Fibroblast of lung (primary cell): ENCODE measurements around the gene ATP2B2. TPM values are rescaled to one million over a fixed set of nuclear protein-coding genes. Genes with fewer than 3 reads are reported as not detected.

Experiments
- DNase-seq, 2 donors: peaks; one replicate each; pipeline versions ENCODE4 v3.0.0 to v3.0.0-alpha.2; 2010; ENCODE audit warnings: low read depth in 2 of 2
- H2AFZ ChIP-seq: 2 replicates; pipeline ENCODE4 v1.5.1; 2012; ENCODE audit warnings: low read length, control low read depth, inconsistent platforms
- H3K27ac ChIP-seq: 2 replicates; pipeline ENCODE4 v1.5.1; 2011; ENCODE audit warnings: low read length, control low read depth; ENCODE audit not compliant: insufficient read depth
- H3K27me3 ChIP-seq: 2 replicates; pipeline ENCODE4 v1.5.1; 2011; ENCODE audit warnings: mild to moderate bottlenecking, low read length; ENCODE audit not compliant: control insufficient read depth, insufficient read depth
- H3K36me3 ChIP-seq: 2 replicates; pipeline ENCODE4 v1.5.1; 2011; ENCODE audit warnings: low read length; ENCODE audit not compliant: control insufficient read depth, insufficient read depth
- H3K4me1 ChIP-seq: 2 replicates; pipeline ENCODE4 v1.5.1; 2011; ENCODE audit warnings: low read length; ENCODE audit not compliant: control insufficient read depth, insufficient read depth; ENCODE audit errors: extremely low read depth
- H3K4me2 ChIP-seq: 2 replicates; pipeline ENCODE4 v1.5.1; 2011; ENCODE audit warnings: low read length, control low read depth; ENCODE audit not compliant: insufficient read depth; ENCODE audit errors: extremely low read depth
- H3K4me3 ChIP-seq, 4 experiments: fragments of 200-600 bp in 1 of 4; sonication (generic) in 1 of 4; replicated peaks in 1 of 4; 2 replicates each; pipeline ENCODE4 v1.5.1; 2011 to 2016; ENCODE audit warnings: low read length in 4 of 4, low read depth in 3 of 4, mild to moderate bottlenecking in 3 of 4, control low read depth in 2 of 4, inconsistent platforms in 1 of 4, mixed read lengths in 1 of 4; ENCODE audit not compliant: insufficient read depth in 1 of 4; ENCODE audit errors: control extremely low read depth in 1 of 4
- H3K79me2 ChIP-seq: 2 replicates; pipeline ENCODE4 v1.5.1; 2012; ENCODE audit warnings: mild to moderate bottlenecking, low read length, inconsistent platforms; ENCODE audit not compliant: control insufficient read depth, insufficient read depth
- H3K9ac ChIP-seq: 2 replicates; pipeline ENCODE4 v1.5.1; 2011; ENCODE audit warnings: mild to moderate bottlenecking, low read length, control low read depth; ENCODE audit not compliant: insufficient read depth
- H3K9me3 ChIP-seq: 2 replicates; pipeline ENCODE4 v1.5.1; 2012; ENCODE audit warnings: low read depth, low read length; ENCODE audit not compliant: control insufficient read depth, insufficient read depth
- H4K20me1 ChIP-seq: 2 replicates; pipeline ENCODE4 v1.5.1; 2011; ENCODE audit warnings: low read length; ENCODE audit not compliant: control insufficient read depth, insufficient read depth; ENCODE audit errors: extremely low read depth
- EZH2 ChIP-seq: IDR thresholded peaks from 2 replicates; pipeline ENCODE4 v1.5.1; 2012; ENCODE audit warnings: low read length, control low read depth, mild to moderate bottlenecking; ENCODE audit errors: missing control alignments
- polyA plus RNA-seq, 2 donors: library from polyadenylated mRNA; depleted of rRNA in 1 of 2; stranded (reverse) in 1 of 2; unstranded in 1 of 2; fragments of >200 nt; gene quantifications; 2 replicates each; pipeline ENCODE4 v1.2.1, GENCODE V29; 2011 to 2012; ENCODE audit warnings: missing spikeins in 1 of 2
- total RNA-seq: library from RNA; depleted of rRNA; stranded (reverse); fragments of >200 nt; gene quantifications from 2 replicates; pipeline ENCODE4 v1.2.1, GENCODE V29; 2014
- TF ChIP-seq, protein P1 (sequence below), 2 donors: IDR thresholded peaks in 1 of 2; conservative IDR thresholded peaks in 1 of 2; 1 replicate in 1 of 2; 2 replicates in 1 of 2; pipeline ENCODE4 v1.5.1; 2011 to 2012; ENCODE audit warnings: low read length in 2 of 2, control low read depth in 1 of 2, inconsistent platforms in 1 of 2, low read depth in 1 of 2, mild to moderate bottlenecking in 1 of 2

ATP2B2 gene
- total and polyA plus RNA-seq, 2 donors (not counting 1 experiment from before 2014, with no cell fraction given): not detected

DNA sequence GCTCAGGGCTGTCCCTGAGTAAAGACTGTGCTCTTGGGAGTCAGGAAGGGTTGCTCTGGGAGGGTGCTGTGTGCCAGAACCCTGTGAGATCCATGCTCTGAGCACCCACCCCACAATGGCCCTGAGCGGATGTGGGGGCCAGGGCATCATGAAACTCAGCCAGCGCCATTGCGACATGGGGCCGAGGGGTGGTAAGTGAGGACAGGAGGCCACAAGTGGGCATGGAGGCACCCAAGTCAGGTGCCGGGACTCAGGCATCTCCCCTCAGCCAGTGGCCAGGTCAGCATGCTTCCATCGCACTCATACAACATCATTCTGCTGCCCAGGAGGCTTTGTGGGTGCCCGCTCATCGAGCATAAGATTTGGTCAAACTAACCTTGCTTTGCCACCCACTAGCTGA lies 19.6 kb downstream of the ATP2B2 start:
- no peak overlapping the region for H3K9ac ChIP-seq
- no peak overlapping the region for H3K27ac ChIP-seq
- no peaks in the 10 kb centered on the region for H3K27me3 ChIP-seq
- no peak overlapping the region for H2AFZ ChIP-seq
- DNase-seq: no peak
- TF ChIP-seq, protein P1, sequence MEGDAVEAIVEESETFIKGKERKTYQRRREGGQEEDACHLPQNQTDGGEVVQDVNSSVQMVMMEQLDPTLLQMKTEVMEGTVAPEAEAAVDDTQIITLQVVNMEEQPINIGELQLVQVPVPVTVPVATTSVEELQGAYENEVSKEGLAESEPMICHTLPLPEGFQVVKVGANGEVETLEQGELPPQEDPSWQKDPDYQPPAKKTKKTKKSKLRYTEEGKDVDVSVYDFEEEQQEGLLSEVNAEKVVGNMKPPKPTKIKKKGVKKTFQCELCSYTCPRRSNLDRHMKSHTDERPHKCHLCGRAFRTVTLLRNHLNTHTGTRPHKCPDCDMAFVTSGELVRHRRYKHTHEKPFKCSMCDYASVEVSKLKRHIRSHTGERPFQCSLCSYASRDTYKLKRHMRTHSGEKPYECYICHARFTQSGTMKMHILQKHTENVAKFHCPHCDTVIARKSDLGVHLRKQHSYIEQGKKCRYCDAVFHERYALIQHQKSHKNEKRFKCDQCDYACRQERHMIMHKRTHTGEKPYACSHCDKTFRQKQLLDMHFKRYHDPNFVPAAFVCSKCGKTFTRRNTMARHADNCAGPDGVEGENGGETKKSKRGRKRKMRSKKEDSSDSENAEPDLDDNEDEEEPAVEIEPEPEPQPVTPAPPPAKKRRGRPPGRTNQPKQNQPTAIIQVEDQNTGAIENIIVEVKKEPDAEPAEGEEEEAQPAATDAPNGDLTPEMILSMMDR (conservative IDR thresholded peaks at IDR 0.05 in 1 of 2, IDR thresholded peaks at IDR 0.05 in 1 of 2; ENCODE audit: low read depth in 1 of 2, low read length in 2 of 2): no peak
- TF ChIP-seq EZH2: no peak
- peaks cover 1% of the 10 kb centered on the region for H4K20me1 ChIP-seq
- H3K79me2 ChIP-seq: no peaks in the 10 kb centered on the region
- H3K4me3 ChIP-seq: no peak overlapping the region
- no peak overlapping the region for H3K4me2 ChIP-seq
- no peaks in the 10 kb centered on the region for H3K4me1 ChIP-seq
- H3K9me3 ChIP-seq: no peaks in the 10 kb centered on the region
- no peaks in the 10 kb centered on the region for H3K36me3 ChIP-seq

DNA sequence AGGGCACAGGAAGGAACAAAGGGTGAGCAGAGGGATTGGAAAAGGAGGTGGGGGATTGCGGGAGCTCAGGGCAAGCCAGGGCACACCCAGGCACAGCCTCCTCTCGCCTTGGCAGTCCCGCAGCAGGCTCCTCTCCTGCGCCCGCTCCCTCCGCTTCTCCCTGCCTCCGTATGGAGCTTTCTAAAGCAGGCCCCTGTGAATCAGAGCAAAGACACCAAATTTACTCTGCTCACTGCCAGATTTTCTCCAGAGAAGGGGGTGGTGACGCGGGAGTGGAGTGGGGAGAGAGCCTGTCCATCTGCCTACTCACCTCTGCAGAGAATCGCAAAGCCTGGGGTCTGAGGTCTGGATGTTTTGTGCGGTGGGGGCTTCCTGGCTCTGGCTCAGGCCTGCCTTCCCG lies 20.0 kb downstream of the ATP2B2 start:
- H4K20me1 ChIP-seq: peaks cover 1% of the 10 kb centered on the region
- no peaks in the 10 kb centered on the region for H3K4me1 ChIP-seq
- DNase-seq: no peak
- TF ChIP-seq EZH2: no peak
- TF ChIP-seq, protein P1 (conservative IDR thresholded peaks at IDR 0.05 in 1 of 2, IDR thresholded peaks at IDR 0.05 in 1 of 2; ENCODE audit: low read depth in 1 of 2, low read length in 2 of 2): no peak
- no peak overlapping the region for H3K27ac ChIP-seq
- no peaks in the 10 kb centered on the region for H3K9me3 ChIP-seq
- H3K4me3 ChIP-seq: no peak overlapping the region
- H3K36me3 ChIP-seq: no peaks in the 10 kb centered on the region
- H3K27me3 ChIP-seq: no peaks in the 10 kb centered on the region
- H3K4me2 ChIP-seq: no peak overlapping the region
- H3K79me2 ChIP-seq: no peaks in the 10 kb centered on the region
- no peak overlapping the region for H2AFZ ChIP-seq
- no peak overlapping the region for H3K9ac ChIP-seq

DNA sequence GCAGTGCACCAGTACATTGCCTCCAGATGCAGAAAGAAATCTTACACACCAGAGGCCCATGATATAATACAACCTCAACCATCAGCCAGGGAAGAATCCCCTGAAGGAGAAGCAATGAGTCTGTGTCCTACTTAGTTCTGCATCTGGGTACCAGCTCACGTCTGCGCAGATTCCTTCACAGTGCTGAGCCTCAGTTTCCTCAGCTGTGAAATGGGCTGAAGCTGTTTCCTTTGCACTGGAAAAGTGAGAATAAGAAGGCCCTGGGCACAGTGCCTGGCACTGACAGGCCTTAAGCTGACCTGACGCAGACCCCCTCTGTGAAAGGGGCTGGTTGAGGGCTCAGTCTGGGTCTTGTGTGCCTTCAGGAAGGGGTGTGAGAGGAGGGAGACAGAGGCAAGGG lies 20.7 kb downstream of the ATP2B2 start:
- Histone ChIP-seq H3K4me2 (no peak overlapping the region), H3K9me3 (no peaks in the 10 kb centered on the region), H3K36me3 (no peaks in the 10 kb centered on the region)

More for the DNA sequence above, 20.7 kb downstream of the ATP2B2 start:
- Histone ChIP-seq H3K4me3 (no peak overlapping the region), H3K27ac (no peak overlapping the region), H4K20me1 (peaks cover 1% of the 10 kb centered on the region), H3K9ac (no peak overlapping the region), H3K79me2 (no peaks in the 10 kb centered on the region), H3K4me1 (no peaks in the 10 kb centered on the region), H2AFZ (no peak overlapping the region), H3K27me3 (no peaks in the 10 kb centered on the region)
- TF ChIP-seq EZH2: no peak
- TF ChIP-seq, protein P1 (conservative IDR thresholded peaks at IDR 0.05 in 1 of 2, IDR thresholded peaks at IDR 0.05 in 1 of 2; ENCODE audit: low read depth in 1 of 2, low read length in 2 of 2): no peak
- no peak for DNase-seq
